GM18498 (cell line): ENCODE measurements around the gene ADAMTS10.
"Not testable (repeated sequence)": the region's sequence is repeated elsewhere in the genome, so short reads cannot be mapped to it uniquely, and the experiment has no call there.

Experiments used
- ATAC-seq: cut with Tn5 transposase; IDR thresholded peaks from one replicate; pipeline ENCODE4 v1.9.1; 2021; ENCODE audit warnings: mild to moderate bottlenecking, moderate library complexity; ENCODE audit not compliant: unreplicated experiment

Gene ADAMTS10

GRCh38 chr19:8610041-8610935 is at the start of gene ADAMTS10:
ADAMTS10 (minus strand) TSS chr19:8610715; CDS start chr19:8605710, 5,005 bp downstream.
- ATAC-seq: no peak

- no peak for ATAC-seq
These were observed 49.4 kb upstream of the ADAMTS10 start for GRCh38 chr19:8659905-8660304.

GRCh38 chr19:8657869-8658268 is 47.4 kb upstream of the ADAMTS10 start:
- no peak for ATAC-seq

GRCh38 chr19:8655340-8655709 is 44.8 kb upstream of the ADAMTS10 start:
- ATAC-seq: no peak

- no peak for ATAC-seq
These were observed 44.2 kb upstream of the ADAMTS10 start for GRCh38 chr19:8654591-8655339.

GRCh38 chr19:8648240-8648639 is 37.7 kb upstream of the ADAMTS10 start:
- no peak for ATAC-seq

GRCh38 chr19:8643860-8644653 is 33.5 kb upstream of the ADAMTS10 start:
- no peak for ATAC-seq

GRCh38 chr19:8642561-8642960 is 32.0 kb upstream of the ADAMTS10 start:
- no peak for ATAC-seq

- no peak for ATAC-seq
These were observed 31.5 kb upstream of the ADAMTS10 start for GRCh38 chr19:8641908-8642547.

- no peak for ATAC-seq
These were observed 30.8 kb upstream of the ADAMTS10 start for GRCh38 chr19:8641221-8641907.

- ATAC-seq: no peak
These were observed 30.0 kb upstream of the ADAMTS10 start for GRCh38 chr19:8640402-8641004.

GRCh38 chr19:8639821-8640401 is 29.4 kb upstream of the ADAMTS10 start:
- ATAC-seq: no peak

- no peak for ATAC-seq
These were observed 27.6 kb upstream of the ADAMTS10 start for GRCh38 chr19:8638078-8638619.

- ATAC-seq: not testable (repeated sequence)
These were observed 26.6 kb upstream of the ADAMTS10 start for GRCh38 chr19:8637070-8637469.

- no peak for ATAC-seq
These were observed 24.9 kb upstream of the ADAMTS10 start for GRCh38 chr19:8635422-8635821.

GRCh38 chr19:8631425-8631819 is 20.9 kb upstream of the ADAMTS10 start:
- no peak for ATAC-seq

GRCh38 chr19:8630796-8631424 is 20.4 kb upstream of the ADAMTS10 start:
- no peak for ATAC-seq

- no peak for ATAC-seq
These were observed 19.6 kb upstream of the ADAMTS10 start, which contains the start of gene NFILZ for GRCh38 chr19:8629996-8630683. NFILZ (plus strand) TSS chr19:8630633; CDS start chr19:8676766, 46,133 bp downstream.
